HL-60 (cell line): Measurements from ENCODE around the gene VWDE.
"Not testable (repeated sequence)": the region's sequence is repeated elsewhere in the genome, so short reads cannot be mapped to it uniquely, and the experiment has no call there.

Experiments used
- DNase-seq, 2 experiments: peaks; one replicate each; pipeline ENCODE4 v3.0.0-alpha.2; 2010 to 2020; ENCODE audit warnings: low read depth in 1 of 2, low spot score in 1 of 2
- H3K27ac ChIP-seq: fragments of 250-450 bp; sonication (Bioruptor Pico); replicated peaks from 2 replicates; pipeline ENCODE4 v1.5.1; 2020; ENCODE audit warnings: mild to moderate bottlenecking, moderate library complexity
- H3K27me3 ChIP-seq: fragments of 250-450 bp; sonication (Bioruptor Pico); 2 replicates; pipeline ENCODE4 v1.5.1; 2021; ENCODE audit warnings: mild to moderate bottlenecking, moderate library complexity; ENCODE audit not compliant: insufficient read depth, poor library complexity, severe bottlenecking
- H3K4me3 ChIP-seq: replicated peaks from 2 replicates; pipeline ENCODE4 v1.5.1; 2011; ENCODE audit warnings: mild to moderate bottlenecking, control low read depth, low read length; ENCODE audit not compliant: insufficient read depth
- CTCF ChIP-seq: IDR thresholded peaks from one replicate; pipeline ENCODE4 v1.5.1; 2011; ENCODE audit warnings: low read length, control low read depth, inconsistent platforms; ENCODE audit not compliant: insufficient read depth
- GABPA ChIP-seq: IDR thresholded peaks from 2 replicates; pipeline ENCODE4 v1.6.1; 2012; ENCODE audit warnings: low read depth
- POLR2AphosphoS5 ChIP-seq: IDR thresholded peaks from 2 replicates; pipeline ENCODE4 v1.6.1; 2012; ENCODE audit warnings: low read depth
- REST ChIP-seq: IDR thresholded peaks from 2 replicates; pipeline ENCODE4 v1.6.1; 2012; ENCODE audit warnings: low read depth; ENCODE audit not compliant: insufficient replicate concordance
- SPI1 ChIP-seq: IDR thresholded peaks from 2 replicates; pipeline ENCODE4 v1.6.1; 2012; ENCODE audit warnings: low read depth, mild to moderate bottlenecking, borderline replicate concordance

Gene VWDE

GRCh38 chr7:12397671-12398070 is 6.0 kb downstream of the VWDE start:
- H3K27ac ChIP-seq = no peak overlapping the region
- H3K4me3 ChIP-seq = no peak overlapping the region
- DNase-seq = no peak
- H3K27me3 ChIP-seq = no peaks in the 10 kb centered on the region
- no peak for TF ChIP-seq GABPA
- TF ChIP-seq REST = no peak
- TF ChIP-seq POLR2AphosphoS5 = no peak
- no peak for TF ChIP-seq CTCF
- no peak for TF ChIP-seq SPI1

- not testable (repeated sequence) for DNase-seq, H3K4me3 ChIP-seq, H3K27me3 ChIP-seq, H3K27ac ChIP-seq
These were observed 7.0 kb downstream of the VWDE start for GRCh38 chr7:12396670-12397069.

- H3K27me3 ChIP-seq = no peaks in the 10 kb centered on the region
- no peak overlapping the region for H3K4me3 ChIP-seq
- no peak for DNase-seq
- H3K27ac ChIP-seq = no peak overlapping the region
- TF ChIP-seq REST = no peak
- no peak for TF ChIP-seq SPI1
- TF ChIP-seq GABPA = no peak
- TF ChIP-seq CTCF = no peak
- no peak for TF ChIP-seq POLR2AphosphoS5
These were observed 11.6 kb downstream of the VWDE start for GRCh38 chr7:12391922-12392615.

GRCh38 chr7:12389089-12389700 is 14.5 kb downstream of the VWDE start:
- Histone ChIP-seq H3K4me3 (no peak overlapping the region), H3K27me3 (no peaks in the 10 kb centered on the region), H3K27ac (no peak overlapping the region)
- TF ChIP-seq GABPA = no peak
- TF ChIP-seq SPI1 = no peak
- TF ChIP-seq CTCF = peak; percentile 67
- no peak for TF ChIP-seq REST
- peak; percentile 3 to 45 for DNase-seq
